Activated CD8-positive, alpha-beta T cell treated with anti-CD3 and anti-CD28 coated beads for 36 hours (primary cell): Measurements from ENCODE around the gene OR5P2. TPM values are rescaled to one million over a fixed set of nuclear protein-coding genes. Genes with fewer than 3 reads are reported as not detected.
"Not testable (repeated sequence)": the region's sequence is repeated elsewhere in the genome, so short reads cannot be mapped to it uniquely, and the experiment has no call there.

Source experiments
- ATAC-seq: fragments of 200-7000 bp; cut with Tn5 transposase; one replicate; pipeline ENCODE4 v1.10.0; 2021; ENCODE audit warnings: mild to moderate bottlenecking, moderate library complexity
- CTCF ChIA-PET: fragments of 350-600 bp; sonication (Branson Sonifier 250); formaldehyde crosslinking; loops from one replicate; lab custom pipeline; 2021; ENCODE audit warnings: antibody characterized with exemption; lab: Charles Lee
- POLR2A ChIA-PET: fragments of 350-600 bp; sonication (Branson Sonifier 250); formaldehyde crosslinking; loops from one replicate; lab custom pipeline; 2021; ENCODE audit warnings: antibody characterized with exemption; lab: Charles Lee
- DNase-seq: peaks from one replicate; pipeline ENCODE4 v3.0.0-alpha.2; 2020
- H3K27ac Mint-ChIP-seq: one replicate; pipeline ENCODE4 v1.8.0; 2021; ENCODE audit warnings: mild to moderate bottlenecking, mixed read lengths
- H3K27me3 Mint-ChIP-seq: one replicate; pipeline ENCODE4 v1.8.0; 2021; ENCODE audit warnings: mixed read lengths
- H3K36me3 Mint-ChIP-seq: one replicate; pipeline ENCODE4 v1.8.0; 2021; ENCODE audit warnings: low read depth, mixed read lengths
- H3K4me1 Mint-ChIP-seq: one replicate; pipeline ENCODE4 v1.8.0; 2021; ENCODE audit warnings: low read depth, mixed read lengths
- H3K4me3 Mint-ChIP-seq: one replicate; pipeline ENCODE4 v1.8.0; 2021; ENCODE audit warnings: mild to moderate bottlenecking, moderate library complexity, mixed read lengths
- H3K9me3 Mint-ChIP-seq: one replicate; pipeline ENCODE4 v1.8.0; 2021; ENCODE audit warnings: mixed read lengths
- CTCF ChIP-seq: fragments of 200-600 bp; IDR thresholded peaks from one replicate; pipeline ENCODE4 v1.8.0; 2022; ENCODE audit warnings: antibody characterized with exemption, mild to moderate bottlenecking
- intact Hi-C: fragments of 100-400 bp; cut with micrococcal nuclease; formaldehyde crosslinking; loops from one replicate; pipeline ENCODE4 v1.10.0; 2022
- total RNA-seq, 2 experiments: library from RNA; stranded (reverse); gene quantifications; one replicate each; pipeline ENCODE4 v1.2.3, GENCODE V29; 2021

OR5P2 gene
- total RNA-seq, 2 experiments from 2014 or later: not detected

- CTCF ChIA-PET: no interaction called here
- H3K27me3 Mint-ChIP-seq: peaks cover 6% of the 10 kb centered on the region
- TF ChIP-seq CTCF: no peak
These were observed 36.8 kb upstream of the OR5P2 start for GRCh38 chr11:7833527-7833926.

GRCh38 chr11:7830740-7831139, 34.0 kb upstream of the OR5P2 start, which contains the start of gene OR5P3:
TSS of gene OR5P3 (minus strand) at chr11:7830840.
- Mint-ChIP-seq H3K4me1 (no peaks in the 10 kb centered on the region), H3K4me3 (no peak within 1 kb of the TSS), H3K27me3 (peaks cover 6% of the 10 kb centered on the region), H3K27ac (no peak within 1 kb of the TSS), H3K9me3 (no peaks in the 10 kb centered on the region), H3K36me3 (no peaks in the 10 kb centered on the region)
- intact Hi-C loops: no loop called here
- DNase-seq (no peak), ATAC-seq (no peak)
- ChIA-PET POLR2A (no interaction called here), CTCF (no interaction called here)
- no peak for TF ChIP-seq CTCF

More at GRCh38 chr11:7833527-7833926, 36.8 kb upstream of the OR5P2 start:
- ATAC-seq (no peak), DNase-seq (no peak)
- intact Hi-C loops: no loop called here
- Mint-ChIP-seq H3K9me3 (no peaks in the 10 kb centered on the region), H3K27ac (no peak overlapping the region), H3K4me1 (no peaks in the 10 kb centered on the region), H3K36me3 (no peaks in the 10 kb centered on the region), H3K4me3 (no peak overlapping the region)
- POLR2A ChIA-PET: no interaction called here

- POLR2A ChIA-PET: no interaction called here
- H3K36me3 Mint-ChIP-seq: no peaks in the 10 kb centered on the region
- no peaks in the 10 kb centered on the region for H3K27me3 Mint-ChIP-seq
- DNase-seq (no peak), ATAC-seq (no peak)
- no peak overlapping the region for H3K27ac Mint-ChIP-seq
- no peaks in the 10 kb centered on the region for H3K4me1 Mint-ChIP-seq
- CTCF ChIA-PET: no interaction called here
- intact Hi-C loops: no loop called here
- H3K9me3 Mint-ChIP-seq: no peaks in the 10 kb centered on the region
- no peak for TF ChIP-seq CTCF
- H3K4me3 Mint-ChIP-seq: no peak overlapping the region
These were observed 29.6 kb upstream of the OR5P2 start for GRCh38 chr11:7826324-7826723.

- H3K4me3 Mint-ChIP-seq, ATAC-seq, intact Hi-C loops, H3K4me1 Mint-ChIP-seq, H3K36me3 Mint-ChIP-seq, H3K27me3 Mint-ChIP-seq, CTCF ChIA-PET, H3K9me3 Mint-ChIP-seq, H3K27ac Mint-ChIP-seq, POLR2A ChIA-PET, DNase-seq: not testable (repeated sequence)
These were observed 23.7 kb upstream of the OR5P2 start for GRCh38 chr11:7820417-7820816.

- CTCF ChIA-PET, DNase-seq, H3K4me1 Mint-ChIP-seq, H3K36me3 Mint-ChIP-seq, POLR2A ChIA-PET, intact Hi-C loops, H3K27me3 Mint-ChIP-seq, H3K27ac Mint-ChIP-seq, ATAC-seq, H3K4me3 Mint-ChIP-seq: not testable (repeated sequence)
- H3K9me3 Mint-ChIP-seq: peaks cover 21% of the 10 kb centered on the region
These were observed 18.2 kb upstream of the OR5P2 start for GRCh38 chr11:7814897-7815296.

- H3K4me3 Mint-ChIP-seq, H3K27me3 Mint-ChIP-seq, H3K4me1 Mint-ChIP-seq, DNase-seq, H3K36me3 Mint-ChIP-seq, intact Hi-C loops, CTCF ChIA-PET, ATAC-seq, H3K27ac Mint-ChIP-seq, POLR2A ChIA-PET: not testable (repeated sequence)
- peaks cover 33% of the 10 kb centered on the region for H3K9me3 Mint-ChIP-seq
These were observed 13.6 kb upstream of the OR5P2 start for GRCh38 chr11:7810301-7810700.

GRCh38 chr11:7793233-7793632, 3.5 kb downstream of the OR5P2 start:
- DNase-seq (no peak), ATAC-seq (no peak)
- H3K27ac Mint-ChIP-seq: no peak overlapping the region
- H3K27me3 Mint-ChIP-seq: peaks cover 4% of the 10 kb centered on the region
- CTCF ChIA-PET: no interaction called here
- intact Hi-C loops: no loop called here
- H3K4me1 Mint-ChIP-seq: no peaks in the 10 kb centered on the region
- POLR2A ChIA-PET: no interaction called here
- H3K4me3 Mint-ChIP-seq: no peak overlapping the region
- H3K36me3 Mint-ChIP-seq: no peaks in the 10 kb centered on the region
- TF ChIP-seq CTCF: no peak
- peaks cover 6% of the 10 kb centered on the region for H3K9me3 Mint-ChIP-seq
